H1 (cell line): Measurements from ENCODE around the gene GNA12. TPM values are rescaled to one million over a fixed set of nuclear protein-coding genes. Genes with fewer than 3 reads are reported as not detected.
A peak's percentile ranks its signal among the peaks of the same experiment; 100 is the strongest.

Source experiments
- CTCF ChIA-PET: fragments of 300-600 bp; sonication (Branson Sonifier 250); formaldehyde crosslinking; loops from one replicate; lab custom pipeline; 2021; ENCODE audit not compliant: partially characterized antibody; lab: Charles Lee
- POLR2A ChIA-PET: fragments of 300-600 bp; sonication (Branson Sonifier 250); formaldehyde crosslinking; loops from one replicate; lab custom pipeline; 2021; ENCODE audit warnings: inconsistent platforms; ENCODE audit not compliant: partially characterized antibody; lab: Charles Lee
- DNase-seq, 2 experiments: peaks; one replicate each; pipeline versions ENCODE4 v3.0.0 to v3.0.0-alpha.2; 2010 to 2022; ENCODE audit warnings: low spot score in 2 of 2, low read depth in 1 of 2, mixed read lengths in 1 of 2
- FAIRE-seq: peaks from 2 replicates; lab custom pipeline; 2011; peaks lifted over from hg19 to GRCh38; lab: Jason Lieb, UNC
- H2AFZ ChIP-seq: 2 replicates; pipeline ENCODE4 v1.8.1; 2012; ENCODE audit warnings: low read length, inconsistent platforms
- H2AK5ac ChIP-seq: 2 replicates; pipeline ENCODE4 v1.6.1; 2013; ENCODE audit warnings: low read depth, low read length
- H2BK120ac ChIP-seq: replicated peaks from 2 replicates; pipeline ENCODE3; 2013; ENCODE audit warnings: low read depth, low read length, inconsistent platforms
- H2BK12ac ChIP-seq: 2 replicates; pipeline ENCODE4 v1.6.1; 2013; ENCODE audit warnings: low read depth, low read length
- H2BK15ac ChIP-seq: 2 replicates; pipeline ENCODE4 v1.6.1; 2013; ENCODE audit warnings: low read length
- H2BK20ac ChIP-seq: 2 replicates; pipeline ENCODE4 v1.6.1; 2013; ENCODE audit warnings: low read length
- H2BK5ac ChIP-seq: 2 replicates; pipeline ENCODE4 v1.6.1; 2013; ENCODE audit warnings: low read depth, low read length
- H3K14ac ChIP-seq: 2 replicates; pipeline ENCODE4 v1.6.1; 2013; ENCODE audit warnings: inconsistent platforms; ENCODE audit not compliant: insufficient read length
- H3K18ac ChIP-seq: 2 replicates; pipeline ENCODE4 v1.6.1; 2013; ENCODE audit warnings: low read length; ENCODE audit errors: extremely low read depth
- H3K23ac ChIP-seq: 2 replicates; pipeline ENCODE4 v1.6.1; 2013; ENCODE audit warnings: inconsistent platforms; ENCODE audit not compliant: insufficient read length
- H3K23me2 ChIP-seq: 2 replicates; pipeline ENCODE4 v1.6.1; 2013; ENCODE audit warnings: low read depth, low read length
- H3K27ac ChIP-seq: 2 replicates; pipeline ENCODE4 v1.6.1; 2011; ENCODE audit warnings: low read depth, low read length, inconsistent platforms
- H3K27me3 ChIP-seq, 4 experiments: replicated peaks in 1 of 4; 1 replicate in 1 of 4; 2 replicates in 3 of 4; pipeline versions ENCODE4 v1.6.1 to v1.8.1; 2011 to 2013; ENCODE audit warnings: low read length in 3 of 4, mild to moderate bottlenecking in 3 of 4, inconsistent platforms in 2 of 4, mixed read lengths in 2 of 4, moderate library complexity in 1 of 4; ENCODE audit not compliant: control insufficient read depth in 3 of 4, insufficient read depth in 3 of 4; ENCODE audit errors: extremely low read depth in 1 of 4
- H3K36me3 ChIP-seq, 4 experiments: 2 replicates each; pipeline versions ENCODE4 v1.6.1 to v1.8.1; 2011 to 2013; ENCODE audit warnings: mild to moderate bottlenecking in 4 of 4, low read length in 3 of 4, moderate library complexity in 2 of 4, control low read depth in 1 of 4, inconsistent platforms in 1 of 4; ENCODE audit not compliant: insufficient read depth in 4 of 4, control insufficient read depth in 2 of 4
- H3K4ac ChIP-seq: replicated peaks from 2 replicates; pipeline ENCODE3; 2013; ENCODE audit warnings: low read length, low read depth, mixed read lengths, inconsistent platforms; ENCODE audit not compliant: insufficient read length
- H3K4me1 ChIP-seq, 4 experiments: replicated peaks in 1 of 4; 1 replicate in 1 of 4; 2 replicates in 3 of 4; pipeline versions ENCODE4 v1.6.1 to v1.8.1; 2011 to 2013; ENCODE audit warnings: low read length in 3 of 4, inconsistent platforms in 2 of 4, mixed read lengths in 1 of 4; ENCODE audit not compliant: insufficient read depth in 4 of 4, control insufficient read depth in 3 of 4
- H3K4me2 ChIP-seq, 2 experiments: 2 replicates each; pipeline versions ENCODE4 v1.6.1 to v1.8.1; 2011 to 2013; ENCODE audit warnings: low read depth in 2 of 2, low read length in 2 of 2, control low read depth in 1 of 2, inconsistent platforms in 1 of 2, mild to moderate bottlenecking in 1 of 2; ENCODE audit not compliant: insufficient read depth in 1 of 2
- H3K4me3 ChIP-seq, 4 experiments: fragments of 200-600, 300-600 bp in 1 of 4; sonication (generic), shearing (Covaris generic), sonication (Bioruptor Twin) in 1 of 4; 2 replicates each; pipeline versions ENCODE4 v1.5.1 to v1.8.1; 2011 to 2016; ENCODE audit warnings: low read length in 4 of 4, low read depth in 3 of 4, control low read depth in 2 of 4, inconsistent platforms in 2 of 4, mild to moderate bottlenecking in 2 of 4, mixed read lengths in 1 of 4, moderate library complexity in 1 of 4; ENCODE audit not compliant: insufficient read depth in 2 of 4; ENCODE audit errors: extremely low read depth in 1 of 4
- H3K56ac ChIP-seq: replicated peaks from 2 replicates; pipeline ENCODE3; 2013; ENCODE audit warnings: low read depth, mild to moderate bottlenecking, mixed read lengths, low read length, inconsistent platforms; ENCODE audit not compliant: insufficient read length
- H3K79me1 ChIP-seq: 2 replicates; pipeline ENCODE4 v1.6.1; 2013; ENCODE audit warnings: low read depth, low read length, control low read depth
- H3K79me2 ChIP-seq, 2 experiments: 2 replicates each; pipeline versions ENCODE4 v1.6.1 to v1.8.1; 2012 to 2013; ENCODE audit warnings: low read length in 2 of 2, mild to moderate bottlenecking in 2 of 2, inconsistent platforms in 1 of 2; ENCODE audit not compliant: insufficient read depth in 2 of 2, control insufficient read depth in 1 of 2
- H3K9ac ChIP-seq, 4 experiments: replicated peaks in 1 of 4; 1 replicate in 1 of 4; 2 replicates in 3 of 4; pipeline versions ENCODE4 v1.6.1 to v1.8.1; 2011 to 2013; ENCODE audit warnings: low read depth in 3 of 4, low read length in 3 of 4, control low read depth in 2 of 4, mild to moderate bottlenecking in 2 of 4, moderate library complexity in 2 of 4, inconsistent platforms in 1 of 4; ENCODE audit errors: extremely low read depth in 1 of 4
- H3K9me3 ChIP-seq, 2 experiments: 2 replicates each; pipeline versions ENCODE4 v1.6.1 to v1.8.1; 2012 to 2013; ENCODE audit warnings: mild to moderate bottlenecking in 2 of 2, moderate library complexity in 2 of 2, control low read depth in 1 of 2, inconsistent platforms in 1 of 2, low read depth in 1 of 2, low read length in 1 of 2, mixed read lengths in 1 of 2; ENCODE audit not compliant: insufficient read depth in 2 of 2
- H4K20me1 ChIP-seq, 2 experiments: replicated peaks in 1 of 2; 2 replicates each; pipeline versions ENCODE3 to v1.8.1; 2011 to 2013; ENCODE audit warnings: inconsistent platforms in 2 of 2, low read length in 2 of 2, mild to moderate bottlenecking in 1 of 2; ENCODE audit not compliant: insufficient read depth in 2 of 2, control insufficient read depth in 1 of 2
- H4K5ac ChIP-seq: 2 replicates; pipeline ENCODE4 v1.6.1; 2013; ENCODE audit warnings: low read length, low read depth, mixed read lengths, inconsistent platforms; ENCODE audit not compliant: insufficient read length
- H4K8ac ChIP-seq: 2 replicates; pipeline ENCODE4 v1.8.0; 2013; ENCODE audit warnings: mild to moderate bottlenecking, moderate library complexity, low read length, inconsistent platforms; ENCODE audit not compliant: insufficient read depth; ENCODE audit errors: extremely low read depth
- H4K91ac ChIP-seq: replicated peaks from 2 replicates; pipeline ENCODE3; 2013; ENCODE audit warnings: low read length, mixed read lengths, inconsistent platforms; ENCODE audit not compliant: insufficient read length
- CEBPB ChIP-seq: IDR thresholded peaks from 2 replicates; pipeline ENCODE4 v1.6.1; 2012; ENCODE audit warnings: low read depth, low read length
- MAFK ChIP-seq: IDR thresholded peaks from 2 replicates; pipeline ENCODE4 v1.6.1; 2012; ENCODE audit warnings: low read depth, mild to moderate bottlenecking, improper control_type of control experiment, low read length
- WGBS, 2 experiments: shearing (Covaris generic) in 1 of 2; methylation state at CpG; one replicate each; pipeline versions ENCODE4 v1.1.6 to v1.1.7; 2013 to 2015; ENCODE audit warnings: low lambda C conversion rate in 2 of 2, mixed read lengths in 2 of 2, inconsistent platforms in 1 of 2, low coverage in 1 of 2, missing lambda C conversion rate in 1 of 2; ENCODE audit not compliant: insufficient replicate concordance in 2 of 2, insufficient coverage in 1 of 2, insufficient read length in 1 of 2; ENCODE audit errors: extremely low coverage in 1 of 2, missing lambda C conversion rate in 1 of 2; 5-methylcytosine and 5-hydroxymethylcytosine counted together
- polyA plus RNA-seq, 7 experiments: library from polyadenylated mRNA; depleted of rRNA in 3 of 7; stranded (reverse) in 5 of 7; unstranded in 2 of 7; fragments of >200 nt in 5 of 7; fragments of 200-250 nt in 2 of 7; gene quantifications; 1 replicate in 5 of 7; 2 replicates in 1 of 7; 4 replicates in 1 of 7; pipeline versions ENCODE4 v1.2.1 to v1.2.3, GENCODE V29; 2011 to 2013; ENCODE audit warnings: missing spikeins in 2 of 7, mixed read lengths in 2 of 7
- total RNA-seq: library from RNA; stranded (reverse); fragmentation: NEBNext Ultra II Directional; extraction: Animal tissue kit (Norgen Biotek cat#: 25700); gene quantifications from 2 replicates; pipeline ENCODE4 v1.2.1, GENCODE V29; 2021

The GNA12 gene
- total and polyA plus RNA-seq, 2 of the 8 experiments (the other 6 are each of a cell fraction or from before 2014, with no cell fraction given): 96.5 to 109 TPM

GRCh38 chr7:2689951-2690705 is 154.0 kb downstream of the GNA12 start:
- no peaks in the 10 kb centered on the region for H3K9me3 ChIP-seq
- H3K9ac ChIP-seq: no peak overlapping the region
- no peaks in the 10 kb centered on the region for H3K79me2 ChIP-seq
- H3K4me1 ChIP-seq: peaks cover 0 to 11% (median 8%) of the 10 kb centered on the region in 4 experiments; a peak in 5 of 7 replicates
- POLR2A ChIA-PET: no interaction called here
- H3K14ac ChIP-seq: no peak overlapping the region
- no peak overlapping the region; the same call in 1 of the 2 replicates for H2AK5ac ChIP-seq
- H3K23ac ChIP-seq: no peak overlapping the region
- H4K5ac ChIP-seq: no peak overlapping the region
- H2BK20ac ChIP-seq: peak overlapping the region; percentile 86; the same call in 1 of the 2 replicates
- no peak overlapping the region for H3K56ac ChIP-seq
- 87% methylated on average over 23 of the region's 23 CpGs; no CpG with 5 or more reads in 1 of the 2 experiments for WGBS, 2 experiments
- H4K8ac ChIP-seq: 0 out of 2 replicates have a peak overlapping the region, but pooled peaks have one; percentile 18
- no peak overlapping the region for H2BK120ac ChIP-seq
- TF ChIP-seq MAFK (no peak), CEBPB (peak; percentile 12; the same call in 1 of the 2 replicates)
- no peak overlapping the region for H2AFZ ChIP-seq
- peaks cover 3% of the 10 kb centered on the region; the same call in 1 of the 2 replicates for H3K79me1 ChIP-seq
- H4K91ac ChIP-seq: no peak overlapping the region
- peaks cover 7 to 34% (median 30%) of the 10 kb centered on the region in 4 experiments for H3K27me3 ChIP-seq
- no peak overlapping the region for H3K4me3 ChIP-seq
- CTCF ChIA-PET: interaction anchor here (1.0 to 7.6 kb wide), 11 partner anchors 8 to 259 kb away, joined by 3 to 92 read pairs (median 6); no protein-coding TSS in a partner anchor
- no peak for FAIRE-seq
- H3K18ac ChIP-seq: no peak overlapping the region
- peaks cover 3% of the 10 kb centered on the region; the same call in 1 of the 2 replicates for H3K23me2 ChIP-seq
- no peak for DNase-seq
- H3K4ac ChIP-seq: no peak overlapping the region
- 0 out of 2 replicates have a peak overlapping the region, but pooled peaks have one; percentile 88 for H2BK12ac ChIP-seq
- H3K36me3 ChIP-seq: no peaks in the 10 kb centered on the region; a peak in 1 of 8 replicates
- H2BK15ac ChIP-seq: no peak overlapping the region
- peak overlapping the region; percentile 44; the same call in 1 of the 2 replicates for H2BK5ac ChIP-seq
- H4K20me1 ChIP-seq: no peaks in the 10 kb centered on the region
- H3K27ac ChIP-seq: no peak overlapping the region
- H3K4me2 ChIP-seq: no peak overlapping the region
